CD4-positive, alpha-beta memory T cell (primary cell): ENCODE data around the gene CCDC106. TPM values are rescaled to one million over a fixed set of nuclear protein-coding genes. Genes with fewer than 3 reads are reported as not detected.

Experiments used
- CTCF ChIA-PET: fragments of 350-600 bp; sonication (Branson Sonifier 250); formaldehyde crosslinking; loops from one replicate; lab custom pipeline; 2021; ENCODE audit warnings: inconsistent platforms; ENCODE audit not compliant: partially characterized antibody; lab: Charles Lee
- POLR2A ChIA-PET: fragments of 350-600 bp; sonication (Branson Sonifier 250); formaldehyde crosslinking; loops from one replicate; lab custom pipeline; 2021; ENCODE audit not compliant: partially characterized antibody; lab: Charles Lee
- DNase-seq, 5 donors: peaks; one replicate each; pipeline versions ENCODE4 v3.0.0 to v3.0.0-alpha.2; 2020 to 2022; ENCODE audit warnings: mixed read lengths in 1 of 5
- H3K27ac ChIP-seq: one replicate; pipeline ENCODE4 v1.7.0; 2013; ENCODE audit warnings: low read depth, low read length
- H3K27me3 ChIP-seq: 2 replicates; pipeline ENCODE4 v1.7.0; 2013; ENCODE audit warnings: mild to moderate bottlenecking, low read length, moderate library complexity; ENCODE audit not compliant: insufficient read depth
- H3K36me3 ChIP-seq: 2 replicates; pipeline ENCODE4 v1.7.0; 2013; ENCODE audit warnings: mild to moderate bottlenecking, low read length, moderate library complexity; ENCODE audit not compliant: insufficient read depth
- H3K4me1 ChIP-seq: 2 replicates; pipeline ENCODE4 v1.7.0; 2013; ENCODE audit warnings: mild to moderate bottlenecking, low read length, moderate library complexity; ENCODE audit not compliant: insufficient read depth
- H3K4me3 ChIP-seq, 2 donors: one replicate each; pipeline ENCODE4 v1.7.0; 2013; ENCODE audit warnings: low read length in 2 of 2, mild to moderate bottlenecking in 1 of 2
- H3K9me3 ChIP-seq, 2 donors: one replicate each; pipeline ENCODE4 v1.7.0; 2013; ENCODE audit warnings: low read length in 2 of 2, control low read depth in 1 of 2; ENCODE audit not compliant: control insufficient read depth in 1 of 2
- H3K27ac Mint-ChIP-seq, 7 donors: one replicate each; pipeline ENCODE4 v1.8.0; 2020 to 2021; ENCODE audit warnings: mixed read lengths in 7 of 7, mild to moderate bottlenecking in 6 of 7, inconsistent platforms in 3 of 7, moderate library complexity in 3 of 7
- H3K27me3 Mint-ChIP-seq, 2 donors: one replicate each; pipeline ENCODE4 v1.8.0; 2020 to 2021; ENCODE audit warnings: mixed read lengths in 2 of 2
- H3K36me3 Mint-ChIP-seq, 2 donors: one replicate each; pipeline ENCODE4 v1.8.0; 2020 to 2021; ENCODE audit warnings: mixed read lengths in 2 of 2, inconsistent platforms in 1 of 2, mild to moderate bottlenecking in 1 of 2
- H3K4me1 Mint-ChIP-seq, 4 donors: one replicate each; pipeline ENCODE4 v1.8.0; 2020 to 2021; ENCODE audit warnings: mixed read lengths in 4 of 4, mild to moderate bottlenecking in 1 of 4
- H3K4me3 Mint-ChIP-seq, 8 donors: one replicate each; pipeline ENCODE4 v1.8.0; 2020 to 2021; ENCODE audit warnings: mixed read lengths in 8 of 8, mild to moderate bottlenecking in 7 of 8, moderate library complexity in 6 of 8, inconsistent platforms in 3 of 8
- H3K9me3 Mint-ChIP-seq, 8 donors: one replicate each; pipeline ENCODE4 v1.8.0; 2020 to 2021; ENCODE audit warnings: mixed read lengths in 8 of 8, mild to moderate bottlenecking in 5 of 8, inconsistent platforms in 3 of 8, moderate library complexity in 1 of 8
- intact Hi-C: fragments of 100-400 bp; cut with micrococcal nuclease; formaldehyde crosslinking; loops from one replicate; pipeline ENCODE4 v1.15.1; 2023
- polyA plus RNA-seq, 2 donors: library from polyadenylated mRNA; unstranded; fragments of 300-500 nt; fragmentation: Illumina TruSeq; gene quantifications; one replicate each; pipeline ENCODE4 v1.2.3, GENCODE V29; 2021
- total RNA-seq, 2 experiments: library from RNA; stranded (reverse); gene quantifications; one replicate each; pipeline ENCODE4 v1.2.3, GENCODE V29; 2021

The CCDC106 gene
- total and polyA plus RNA-seq, 4 experiments from 2014 or later: 0.47 to 1.5 (median 0.94) TPM

DNA sequence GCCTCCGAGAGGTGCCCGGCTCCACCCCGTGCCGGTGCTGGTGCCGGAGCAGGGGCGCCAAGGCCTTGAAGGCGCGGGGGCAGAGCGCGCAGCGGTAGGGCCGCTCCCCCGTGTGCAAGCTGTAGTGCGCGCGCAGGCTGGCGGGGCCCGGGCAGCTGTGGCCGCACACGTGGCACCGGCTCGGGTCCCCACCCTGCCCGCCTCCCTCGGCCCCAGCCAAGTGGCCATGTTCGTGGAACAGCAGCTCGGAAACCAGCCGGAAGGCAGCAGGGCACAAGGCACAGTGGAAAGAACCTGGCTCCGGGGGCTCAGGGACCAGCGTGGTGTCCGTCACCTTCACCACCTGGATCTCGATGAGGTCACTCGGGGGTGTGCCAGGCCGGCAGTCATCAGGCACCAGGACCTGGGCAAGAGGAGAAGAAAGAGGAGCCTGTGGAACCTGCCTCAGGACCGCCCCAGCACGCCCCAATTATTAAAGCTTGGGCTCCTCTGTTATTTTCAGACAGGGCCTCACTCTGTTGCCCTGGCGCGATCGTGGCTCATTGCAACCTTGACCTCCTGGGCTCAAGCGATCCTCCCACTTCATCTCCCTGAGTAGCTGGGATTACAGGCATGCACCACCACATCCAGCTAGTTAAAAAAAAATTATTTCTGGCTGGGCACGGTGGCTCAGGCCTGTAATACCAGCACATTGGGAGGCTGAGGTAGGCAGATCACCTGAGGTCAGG, 25.6 kb upstream of the CCDC106 start:
- ChIA-PET POLR2A (interaction anchor here (2.9 to 6.2 kb wide), 4 partner anchors 15 to 22 kb away, joined by 18 to 95 read pairs (median 76); partner anchors contain the start of genes FIZ1, ZNF524, ZNF580 and ZNF581), CTCF (interaction anchor here (3.6 to 9.1 kb wide), 2 partner anchors 10 to 16 kb away, joined by 16 to 94 read pairs; partner anchors contain the start of gene ZNF865)
- H3K4me1 Mint-ChIP-seq: peaks cover 28 to 51% (median 40%) of the 10 kb centered on the region in 4 donors
- H3K27me3 Mint-ChIP-seq: no peaks in the 10 kb centered on the region
- H3K36me3 Mint-ChIP-seq: peaks cover 0 to 15% of the 10 kb centered on the region in 2 donors
- H3K4me3 Mint-ChIP-seq: no peak overlapping the region
- Histone ChIP-seq H3K9me3 (no peaks in the 10 kb centered on the region), H3K4me3 (no peak overlapping the region), H3K27ac (no peak overlapping the region), H3K36me3 (peaks cover 4% of the 10 kb centered on the region), H3K27me3 (no peaks in the 10 kb centered on the region), H3K4me1 (peaks cover 38% of the 10 kb centered on the region)
- no peaks in the 10 kb centered on the region for H3K9me3 Mint-ChIP-seq
- H3K27ac Mint-ChIP-seq: no peak overlapping the region
- peak in 1 of 5 donors; percentile 36 for DNase-seq
- intact Hi-C loops: loop anchor here (10.0 kb wide), 1 partner anchor 238 kb away; the partner anchor contains the start of genes RPL28 and TMEM238

DNA sequence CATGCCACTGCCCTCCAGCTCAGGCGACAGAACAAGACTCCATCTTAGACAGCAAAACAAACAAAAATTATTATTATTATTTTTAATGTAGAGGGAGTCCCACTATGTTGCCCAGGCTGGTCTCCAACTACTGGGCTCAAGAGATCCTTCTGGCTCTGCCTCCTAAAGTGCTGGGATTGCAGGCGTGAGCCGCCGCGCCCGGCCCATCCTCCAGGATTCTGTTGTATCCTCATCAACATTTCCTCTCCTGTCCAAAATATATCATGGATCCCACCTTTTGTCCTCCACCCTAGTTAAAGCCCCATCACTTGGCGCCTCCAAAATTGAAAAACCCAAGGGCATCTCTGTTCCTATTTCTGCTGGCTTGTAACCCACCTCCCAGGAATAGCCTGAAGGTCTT, 24.9 kb upstream of the CCDC106 start:
- H3K4me1 ChIP-seq: peaks cover 38% of the 10 kb centered on the region
- H3K36me3 Mint-ChIP-seq: peaks cover 0 to 11% of the 10 kb centered on the region in 2 donors
- peak overlapping the region in 5 of 7 donors; percentile 54 to 99 (median 97) for H3K27ac Mint-ChIP-seq
- H3K27ac ChIP-seq: no peak overlapping the region
- intact Hi-C loops: loop anchor here (10.0 kb wide), 1 partner anchor 238 kb away; the partner anchor contains the start of genes RPL28 and TMEM238
- no peaks in the 10 kb centered on the region for H3K27me3 ChIP-seq
- CTCF ChIA-PET: interaction anchor here (0.7 to 9.1 kb wide), 4 partner anchors 9 to 119 kb away, joined by 3 to 94 read pairs (median 20); partner anchors contain the start of genes FIZ1, ZNF524 and ZNF865
- DNase-seq: peak in 1 of 5 donors; percentile 12
- no peaks in the 10 kb centered on the region for H3K36me3 ChIP-seq
- POLR2A ChIA-PET: interaction anchor here (1.2 to 6.2 kb wide), 6 partner anchors 11 to 42 kb away, joined by 4 to 95 read pairs (median 42); partner anchors contain the start of genes FIZ1, ZNF524, ZNF579 and ZNF580
- H3K4me1 Mint-ChIP-seq: peaks cover 30 to 57% (median 42%) of the 10 kb centered on the region in 4 donors
- H3K4me3 Mint-ChIP-seq: peak overlapping the region in 1 of 8 donors; percentile 36
- H3K9me3 Mint-ChIP-seq: no peaks in the 10 kb centered on the region
- no peaks in the 10 kb centered on the region for H3K27me3 Mint-ChIP-seq
- H3K4me3 ChIP-seq: no peak overlapping the region
- no peaks in the 10 kb centered on the region for H3K9me3 ChIP-seq

DNA sequence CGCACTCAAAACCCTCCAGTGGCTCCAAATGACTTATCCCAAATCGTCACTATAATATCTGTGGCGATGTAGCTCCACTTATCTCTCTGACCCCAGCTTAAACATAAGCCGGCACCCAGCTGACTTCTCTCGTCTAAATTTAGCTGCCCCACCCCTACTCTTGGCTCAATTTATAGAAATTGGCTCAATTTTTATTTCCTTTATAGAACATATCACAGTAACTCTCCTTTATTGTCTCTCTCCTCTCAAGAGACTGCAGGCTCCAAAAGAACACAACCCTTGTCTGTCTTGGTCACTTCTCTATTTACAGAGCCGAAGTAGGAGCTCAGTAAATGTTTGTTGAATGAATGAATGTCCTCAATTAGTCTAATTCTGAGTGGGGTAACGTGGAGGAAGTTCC, 24.5 kb upstream of the CCDC106 start:
- Mint-ChIP-seq H3K27me3 (no peaks in the 10 kb centered on the region), H3K4me3 (peak overlapping the region in 1 of 8 donors; percentile 88), H3K4me1 (peaks cover 30 to 57% (median 42%) of the 10 kb centered on the region in 4 donors), H3K27ac (peak overlapping the region; percentile 6 to 99 (median 98)), H3K9me3 (no peaks in the 10 kb centered on the region), H3K36me3 (peaks cover 0 to 11% of the 10 kb centered on the region in 2 donors)
- DNase-seq: peak in 1 of 5 donors; percentile 10
- H3K4me1 ChIP-seq: peaks cover 38% of the 10 kb centered on the region
- H3K27me3 ChIP-seq: no peaks in the 10 kb centered on the region
- H3K27ac ChIP-seq: peak overlapping the region; percentile 43
- intact Hi-C loops: loop anchor here (10.0 kb wide), 1 partner anchor 239 kb away; the partner anchor contains the start of genes RPL28 and TMEM238
- H3K36me3 ChIP-seq: no peaks in the 10 kb centered on the region
- H3K4me3 ChIP-seq: no peak overlapping the region
- CTCF ChIA-PET: interaction anchor here (0.7 to 9.1 kb wide), 4 partner anchors 9 to 120 kb away, joined by 3 to 94 read pairs (median 20); partner anchors contain the start of genes FIZ1, ZNF524 and ZNF865
- no peaks in the 10 kb centered on the region for H3K9me3 ChIP-seq
- POLR2A ChIA-PET: interaction anchor here (0.8 to 6.2 kb wide), 7 partner anchors 11 to 364 kb away, joined by 3 to 95 read pairs (median 18); partner anchors contain the start of genes FIZ1, PPP6R1, ZNF524 and ZNF579

DNA sequence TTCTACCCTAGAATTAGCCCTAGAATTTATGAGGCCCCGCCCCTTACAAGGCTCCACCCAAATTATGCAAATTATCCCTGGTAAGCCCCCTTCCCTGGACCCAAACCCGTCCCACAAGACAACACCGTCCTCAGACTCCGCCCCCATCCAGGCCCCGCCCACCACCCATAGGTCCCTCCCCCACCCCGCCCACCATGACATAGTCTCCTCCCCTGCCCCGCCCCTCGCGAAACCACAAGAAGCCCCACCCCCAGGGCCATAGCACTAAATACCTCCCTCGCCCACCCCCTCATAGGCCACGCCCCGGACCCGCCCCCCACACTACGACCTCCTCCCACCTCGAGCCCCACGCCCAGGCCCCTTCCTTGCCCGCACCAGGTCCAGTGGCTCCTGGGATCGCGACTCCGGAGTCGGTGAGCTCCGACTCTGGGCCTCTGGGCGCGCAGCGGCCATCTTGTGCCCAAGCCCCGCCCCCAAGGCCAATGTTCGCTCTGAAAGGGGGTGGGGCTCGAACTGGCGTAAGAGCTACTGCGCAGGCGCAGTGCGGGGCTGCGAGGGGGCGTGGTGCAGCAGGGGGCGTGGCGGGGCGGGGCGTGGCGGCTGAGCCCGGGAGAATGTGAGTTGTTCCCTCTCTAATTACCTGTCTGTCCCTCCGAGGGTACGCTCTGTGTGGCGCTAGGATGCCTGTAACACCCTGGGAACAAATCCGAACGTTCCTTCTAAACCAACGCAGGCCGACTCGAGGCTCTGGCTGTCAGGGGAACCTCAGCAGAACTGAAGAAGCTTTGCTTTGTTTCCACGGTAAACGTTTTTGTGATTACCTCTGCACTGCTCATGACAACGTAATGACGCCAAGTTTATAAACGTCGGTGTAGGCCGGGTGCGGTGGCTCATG, 23.7 kb upstream of the CCDC106 start, which contains the start of gene ZNF784:
TSS of gene ZNF784 (minus strand) at position 458 of the 895 bp plus-strand sequence. CDS start at position 453, 5 bp downstream.
- H3K9me3 Mint-ChIP-seq: no peaks in the 10 kb centered on the region
- POLR2A ChIA-PET: interaction anchor here (0.6 to 6.2 kb wide), 17 partner anchors 9 to 508 kb away, joined by 3 to 95 read pairs (median 4); partner anchors contain the start of genes FIZ1, PPP6R1, TMEM238 and UBE2S
- intact Hi-C loops: loop anchor here (1.0 to 10.0 kb wide), 7 partner anchors 8 to 240 kb away; partner anchors contain the start of genes FIZ1, RPL28, TMEM238 and ZNF628
- H3K4me3 Mint-ChIP-seq: peak within 1 kb of the TSS; percentile 88 to 96 (median 90)
- H3K27ac Mint-ChIP-seq: peak within 1 kb of the TSS; percentile 96 to 99 (median 98)
- peaks cover 0 to 11% of the 10 kb centered on the region in 2 donors for H3K36me3 Mint-ChIP-seq
- no peaks in the 10 kb centered on the region for H3K27me3 ChIP-seq
- H3K4me3 ChIP-seq: peak within 1 kb of the TSS; percentile 57 to 64
- no peaks in the 10 kb centered on the region for H3K36me3 ChIP-seq
- CTCF ChIA-PET: interaction anchor here (0.6 to 9.1 kb wide), 12 partner anchors 8 to 471 kb away, joined by 3 to 94 read pairs (median 7); partner anchors contain the start of genes FIZ1, ZNF524 and ZNF865
- H3K27ac ChIP-seq: peak within 1 kb of the TSS; percentile 88
- H3K4me1 Mint-ChIP-seq: peaks cover 30 to 57% (median 42%) of the 10 kb centered on the region in 4 donors
- peaks cover 38% of the 10 kb centered on the region for H3K4me1 ChIP-seq
- peak; percentile 90 to 94 (median 93) for DNase-seq
- no peaks in the 10 kb centered on the region for H3K27me3 Mint-ChIP-seq
- no peaks in the 10 kb centered on the region for H3K9me3 ChIP-seq

DNA sequence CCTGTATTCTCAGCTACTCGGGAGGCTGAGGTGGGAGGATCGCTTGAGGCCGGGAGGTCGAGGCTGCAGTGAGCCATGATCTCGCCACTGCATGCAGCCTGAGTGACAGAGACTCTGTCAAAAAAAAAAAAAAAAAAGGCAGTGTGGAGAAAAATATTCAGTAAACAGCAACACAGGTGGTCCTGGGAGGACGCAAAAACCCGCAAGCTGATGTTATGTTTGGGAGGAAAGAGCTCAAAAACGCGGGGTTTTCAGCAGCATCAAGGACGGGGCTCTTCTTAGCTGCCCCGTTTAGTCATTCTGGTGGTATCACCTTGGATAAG, 23.0 kb upstream of the CCDC106 start:
- Histone ChIP-seq H3K36me3 (no peaks in the 10 kb centered on the region), H3K27me3 (no peaks in the 10 kb centered on the region), H3K4me1 (peaks cover 38% of the 10 kb centered on the region), H3K9me3 (no peaks in the 10 kb centered on the region), H3K27ac (peak overlapping the region; percentile 88), H3K4me3 (peak overlapping the region; percentile 57 to 64)
- CTCF ChIA-PET: interaction anchor here (0.6 to 9.1 kb wide), 13 partner anchors 8 to 472 kb away, joined by 3 to 94 read pairs (median 4); partner anchors contain the start of genes FIZ1, ZNF524 and ZNF865
- DNase-seq: no peak
- H3K4me1 Mint-ChIP-seq: peaks cover 30 to 56% (median 42%) of the 10 kb centered on the region in 4 donors
- peak overlapping the region; percentile 88 to 96 (median 90) for H3K4me3 Mint-ChIP-seq
- H3K27ac Mint-ChIP-seq: peak overlapping the region; percentile 96 to 99 (median 98)
- H3K9me3 Mint-ChIP-seq: no peaks in the 10 kb centered on the region
- H3K36me3 Mint-ChIP-seq: peaks cover 0 to 11% of the 10 kb centered on the region in 2 donors
- POLR2A ChIA-PET: interaction anchor here (0.6 to 6.2 kb wide), 15 partner anchors 8 to 241 kb away, joined by 3 to 95 read pairs (median 7); partner anchors contain the start of genes FIZ1, TMEM238, U2AF2 and UBE2S
- intact Hi-C loops: loop anchor here (10.0 kb wide), 1 partner anchor 240 kb away; the partner anchor contains the start of genes RPL28 and TMEM238
- no peaks in the 10 kb centered on the region for H3K27me3 Mint-ChIP-seq

DNA sequence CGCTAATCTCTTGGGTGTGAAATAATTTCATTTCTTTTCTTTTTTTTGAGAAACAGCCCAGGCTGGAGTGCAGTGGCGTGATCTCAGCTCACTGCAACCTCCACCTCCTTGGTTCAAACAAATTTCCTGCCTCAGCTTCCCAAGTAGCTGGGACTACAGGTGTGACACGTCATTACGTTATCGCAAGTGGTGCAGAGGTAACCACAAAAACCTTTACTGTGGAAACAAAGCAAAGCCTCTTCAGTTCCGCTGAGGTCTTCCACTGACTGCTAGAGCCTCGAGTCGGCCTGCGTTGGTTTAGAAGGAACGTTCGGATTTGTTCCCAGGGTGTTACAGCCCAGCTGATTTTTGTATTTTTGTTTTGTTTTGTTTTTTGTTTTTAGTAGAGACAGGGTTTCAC, 21.7 kb upstream of the CCDC106 start:
- CTCF ChIA-PET: interaction anchor here (0.8 to 9.1 kb wide), 18 partner anchors 9 to 485 kb away, joined by 3 to 94 read pairs (median 4); partner anchors contain the start of genes FIZ1, NAT14, ZNF524 and ZNF865
- Mint-ChIP-seq H3K4me3 (peak overlapping the region; percentile 78 to 93 (median 84)), H3K27me3 (no peaks in the 10 kb centered on the region), H3K27ac (peak overlapping the region; percentile 87 to 97 (median 97)), H3K9me3 (no peaks in the 10 kb centered on the region), H3K4me1 (peaks cover 25 to 43% (median 35%) of the 10 kb centered on the region in 4 donors), H3K36me3 (peaks cover 0 to 8% of the 10 kb centered on the region in 2 donors)
- POLR2A ChIA-PET: interaction anchor here (0.8 to 6.2 kb wide), 18 partner anchors 9 to 508 kb away, joined by 3 to 95 read pairs (median 6); partner anchors contain the start of genes FIZ1, ISOC2, KMT5C and PPP1R12C
- Histone ChIP-seq H3K4me3 (peak overlapping the region in 1 of 2 donors; percentile 7), H3K27ac (peak overlapping the region; percentile 61), H3K36me3 (no peaks in the 10 kb centered on the region), H3K9me3 (no peaks in the 10 kb centered on the region), H3K4me1 (peaks cover 34% of the 10 kb centered on the region), H3K27me3 (no peaks in the 10 kb centered on the region)
- intact Hi-C loops: loop anchor here (1.0 to 10.0 kb wide), 2 partner anchors 46 to 242 kb away; partner anchors contain the start of genes RPL28, TMEM238 and ZNF579
- peak; percentile 84 to 90 (median 85) for DNase-seq
